ENCODE results near the gene C21orf58.
A peak's percentile ranks its signal among the peaks of the same experiment; 100 is the strongest.
"Not testable (repeated sequence)": the region's sequence is repeated elsewhere in the genome, so short reads cannot be mapped to it uniquely, and the experiment has no call there.

C21orf58 gene

DNA sequence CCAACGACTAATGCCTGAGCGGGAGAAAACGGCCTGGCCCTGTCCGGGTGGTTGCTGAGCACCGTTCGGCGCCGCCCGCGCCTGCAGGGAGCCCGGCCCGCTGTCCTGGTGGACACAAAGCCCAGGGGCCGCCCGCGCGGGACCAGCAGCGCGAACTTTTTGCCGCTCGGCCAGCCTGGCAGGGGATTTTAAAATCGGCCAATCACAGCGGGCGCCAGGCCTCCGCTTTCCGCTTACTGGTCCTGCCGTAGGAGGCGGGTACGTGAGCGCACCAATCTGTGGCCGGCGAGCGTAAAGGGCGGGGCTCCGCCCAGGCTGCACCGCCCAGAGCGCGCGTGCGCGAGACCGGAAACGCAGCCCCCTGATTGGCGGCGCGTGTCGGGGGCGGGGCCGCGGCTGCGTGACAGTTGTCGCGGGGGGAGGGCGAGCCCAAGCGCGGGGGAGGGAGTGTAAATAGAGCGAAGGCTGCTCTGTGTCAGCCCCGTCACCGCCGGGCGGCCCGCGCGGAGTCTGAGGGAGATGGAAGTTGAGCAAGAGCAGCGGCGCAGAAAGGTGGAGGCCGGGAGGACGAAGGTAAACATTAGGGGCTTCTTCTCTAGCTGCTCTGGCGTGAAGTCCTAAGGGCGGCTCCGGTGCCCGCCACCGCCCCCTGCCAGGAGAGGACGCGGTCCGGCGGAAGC lies at the start of gene C21orf58, which contains the start of gene PCNT:
Gene C21orf58 (minus strand): TSS at position 161 of the 680 bp plus-strand sequence. CDS start 1,132 bp downstream, outside the sequence.
Gene PCNT (plus strand): TSS at position 447 of the 680 bp plus-strand sequence. CDS start 73 bp downstream, at position 520.
- H3K27ac ChIP-seq, result peak within 1 kb of the TSS; percentile 99
- TF ChIP-seq, protein P1, sequence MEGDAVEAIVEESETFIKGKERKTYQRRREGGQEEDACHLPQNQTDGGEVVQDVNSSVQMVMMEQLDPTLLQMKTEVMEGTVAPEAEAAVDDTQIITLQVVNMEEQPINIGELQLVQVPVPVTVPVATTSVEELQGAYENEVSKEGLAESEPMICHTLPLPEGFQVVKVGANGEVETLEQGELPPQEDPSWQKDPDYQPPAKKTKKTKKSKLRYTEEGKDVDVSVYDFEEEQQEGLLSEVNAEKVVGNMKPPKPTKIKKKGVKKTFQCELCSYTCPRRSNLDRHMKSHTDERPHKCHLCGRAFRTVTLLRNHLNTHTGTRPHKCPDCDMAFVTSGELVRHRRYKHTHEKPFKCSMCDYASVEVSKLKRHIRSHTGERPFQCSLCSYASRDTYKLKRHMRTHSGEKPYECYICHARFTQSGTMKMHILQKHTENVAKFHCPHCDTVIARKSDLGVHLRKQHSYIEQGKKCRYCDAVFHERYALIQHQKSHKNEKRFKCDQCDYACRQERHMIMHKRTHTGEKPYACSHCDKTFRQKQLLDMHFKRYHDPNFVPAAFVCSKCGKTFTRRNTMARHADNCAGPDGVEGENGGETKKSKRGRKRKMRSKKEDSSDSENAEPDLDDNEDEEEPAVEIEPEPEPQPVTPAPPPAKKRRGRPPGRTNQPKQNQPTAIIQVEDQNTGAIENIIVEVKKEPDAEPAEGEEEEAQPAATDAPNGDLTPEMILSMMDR (conservative IDR thresholded peaks at IDR 0.05), result no peak

DNA sequence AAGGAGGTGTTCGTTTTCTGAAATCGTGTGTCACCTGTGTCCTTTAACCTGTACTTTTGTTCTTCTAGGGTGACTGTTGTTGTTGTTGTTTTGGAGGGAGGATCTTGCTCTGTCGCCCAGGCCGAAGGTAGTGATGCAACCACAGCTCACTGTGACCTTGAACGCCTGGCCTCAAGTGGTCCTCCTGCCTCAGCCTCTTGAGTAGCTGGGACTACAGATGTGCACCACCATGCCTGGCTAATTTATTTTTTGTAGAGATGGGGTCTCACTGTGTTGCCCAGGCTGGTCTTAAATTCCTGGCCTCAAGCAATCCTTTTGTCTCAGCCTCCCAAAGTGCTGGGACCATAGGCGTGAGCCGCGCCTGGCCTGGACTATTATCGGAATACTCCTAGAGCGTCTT lies 49.3 kb upstream of the C21orf58 start:
- not testable (repeated sequence) for H3K27ac ChIP-seq

DNA sequence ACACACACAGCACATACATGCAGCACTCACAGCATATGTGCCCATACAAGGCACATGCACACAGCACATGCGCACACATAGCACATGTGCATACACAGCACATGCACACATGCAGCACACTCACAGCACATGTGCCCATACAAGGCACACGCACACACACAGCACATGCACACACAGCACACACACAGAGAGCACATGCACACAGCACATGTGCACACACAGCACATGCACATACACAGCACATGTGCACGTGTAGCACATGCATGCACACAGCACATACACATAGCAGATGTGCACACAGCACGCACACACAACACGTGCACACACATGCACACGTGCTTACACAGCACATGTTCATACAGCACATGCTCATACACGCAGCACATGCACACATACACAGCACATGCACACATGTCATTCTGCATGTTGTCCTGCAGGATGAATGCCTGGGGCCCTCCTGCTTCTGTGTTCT lies 48.4 kb upstream of the C21orf58 start:
- TF ChIP-seq, protein P1 (conservative IDR thresholded peaks at IDR 0.05), result no peak
- H3K27ac ChIP-seq, result no peak overlapping the region

DNA sequence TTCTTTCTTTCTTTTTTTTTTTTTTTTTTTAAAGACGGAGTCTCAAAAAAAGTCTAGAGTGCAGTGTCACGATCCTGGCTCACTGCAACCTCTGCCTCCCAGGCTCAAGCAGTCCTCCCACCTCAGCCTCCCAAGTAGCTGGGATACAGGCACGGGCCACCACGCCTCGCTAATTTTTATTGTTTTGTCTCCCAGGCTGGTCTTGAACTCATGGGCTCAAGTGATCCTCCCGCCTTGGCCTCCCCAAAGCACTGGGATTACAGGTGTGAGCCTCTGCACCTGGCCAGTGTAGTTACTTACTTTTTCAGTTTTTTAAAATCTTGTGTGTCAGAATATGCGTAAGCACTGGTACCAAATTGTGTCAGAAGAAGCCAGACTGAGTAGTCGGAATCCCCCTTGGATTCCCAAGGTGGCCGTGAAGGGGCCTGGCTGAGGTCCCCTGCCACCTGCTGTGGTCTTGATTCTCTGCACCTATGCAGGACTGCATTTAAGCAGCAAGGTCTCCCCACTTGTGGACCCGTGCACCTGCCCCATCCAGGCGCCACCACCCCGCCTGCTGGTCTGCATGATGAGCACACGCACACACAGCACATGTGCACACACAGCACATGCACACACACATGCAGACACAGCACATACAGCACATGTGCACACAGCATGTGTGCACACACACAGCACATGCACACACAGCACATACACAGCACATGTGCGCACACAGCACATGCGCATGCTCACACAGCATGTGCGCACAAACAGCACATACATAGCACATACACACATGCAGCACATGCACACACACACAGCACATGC lies 47.7 kb upstream of the C21orf58 start:
- TF ChIP-seq, protein P1 (conservative IDR thresholded peaks at IDR 0.05), result no peak
- H3K27ac ChIP-seq, result no peak overlapping the region

DNA sequence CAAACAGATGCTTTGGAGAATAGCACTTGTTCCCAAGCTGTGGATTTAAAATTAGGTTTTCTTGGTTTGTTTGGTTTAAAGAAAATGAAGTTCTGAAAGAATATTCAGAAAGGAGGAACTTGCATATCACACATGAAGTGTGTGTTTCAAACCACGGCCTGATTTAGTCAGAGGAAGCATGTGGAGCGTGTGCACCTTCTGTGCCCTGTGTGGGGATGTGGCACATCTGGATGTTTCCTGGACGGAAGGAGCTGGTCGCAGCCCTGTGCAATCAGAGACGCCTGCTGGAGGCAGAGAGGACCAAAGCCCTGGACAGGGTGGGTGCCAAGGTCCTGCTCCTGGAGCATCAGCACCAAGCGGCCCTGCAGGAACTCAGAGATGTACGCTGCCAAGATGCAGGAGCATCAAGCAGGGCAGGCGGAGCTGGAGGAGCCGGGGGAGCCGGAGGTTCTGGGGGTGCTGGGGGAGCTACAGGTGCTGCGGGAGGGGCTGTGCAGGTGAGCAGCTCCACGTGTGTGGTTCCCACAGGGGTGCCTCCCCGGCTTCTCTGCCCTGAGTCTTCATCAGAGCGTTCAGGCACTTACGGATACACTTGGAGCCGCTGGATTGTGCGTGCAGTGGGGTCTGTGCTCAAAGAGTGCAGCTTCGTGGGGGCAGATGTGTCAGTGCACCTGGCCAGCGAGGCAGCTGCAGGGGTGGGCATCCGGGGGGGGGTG lies 46.0 kb upstream of the C21orf58 start:
- H3K27ac ChIP-seq, result 0 out of 2 replicates have a peak overlapping the region, but pooled peaks have one; percentile 5

DNA sequence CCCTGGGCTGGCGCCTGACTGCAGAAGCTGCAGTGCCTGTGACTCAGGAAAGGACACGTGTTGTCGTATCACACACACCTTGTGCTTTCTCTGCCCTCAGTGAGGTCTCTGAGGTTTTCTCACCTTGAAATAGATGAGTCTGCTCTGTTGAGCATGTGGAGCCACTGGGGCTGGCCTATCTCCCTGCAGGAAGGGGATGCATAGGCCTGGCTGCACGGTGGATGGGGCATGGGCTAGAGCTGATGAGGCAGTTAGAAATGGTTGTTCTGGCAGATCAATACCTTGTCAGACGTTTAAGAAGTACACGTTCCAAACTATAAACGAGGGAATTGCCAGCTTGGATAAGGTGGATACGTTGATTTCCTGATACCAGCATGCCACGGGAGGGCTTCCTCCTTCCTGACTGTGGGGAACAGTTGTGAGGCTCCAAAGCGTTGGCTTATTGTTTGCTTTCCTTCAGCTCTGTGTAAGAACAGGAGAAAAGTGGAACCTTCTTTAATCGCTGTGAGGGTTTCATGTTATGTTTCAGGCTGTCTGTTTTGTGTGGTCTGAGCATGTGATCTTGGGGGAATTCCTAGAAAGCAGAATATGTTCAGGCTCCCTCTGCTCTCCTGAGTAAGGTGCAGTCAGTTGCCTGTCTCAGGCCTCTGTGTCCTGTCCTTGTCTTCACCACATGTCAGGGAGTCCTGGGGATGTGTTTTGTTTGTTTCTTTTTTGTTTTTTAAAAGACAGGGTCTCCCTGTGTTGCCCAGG lies 45.0 kb upstream of the C21orf58 start:
- H3K27ac ChIP-seq, result 0 out of 2 replicates have a peak overlapping the region, but pooled peaks have one; percentile 5
- TF ChIP-seq, protein P1 (conservative IDR thresholded peaks at IDR 0.05), result no peak

More for the DNA sequence above, 46.0 kb upstream of the C21orf58 start:
- TF ChIP-seq, protein P1 (conservative IDR thresholded peaks at IDR 0.05), result no peak

DNA sequence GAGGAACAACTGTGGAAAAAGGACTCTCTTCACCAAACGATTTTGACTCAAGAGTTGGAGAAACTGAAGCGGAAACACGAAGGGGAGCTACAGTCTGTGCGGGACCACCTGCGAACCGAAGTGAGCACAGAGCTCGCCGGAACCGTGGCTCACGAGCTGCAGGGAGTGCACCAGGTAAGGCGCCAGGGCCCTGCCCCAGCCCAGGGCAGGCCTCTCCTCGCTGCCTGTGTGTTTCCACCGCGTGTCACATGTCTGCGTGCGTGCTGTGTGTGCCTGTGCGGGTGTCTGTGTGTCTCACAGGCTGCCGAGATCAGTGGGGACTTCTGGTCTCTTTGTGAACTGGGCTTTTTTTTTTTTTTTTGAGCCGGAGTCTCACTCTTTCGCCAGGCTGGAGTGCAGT lies 43.3 kb upstream of the C21orf58 start:
- H3K27ac ChIP-seq, result no peak overlapping the region
- TF ChIP-seq, protein P1 (conservative IDR thresholded peaks at IDR 0.05), result no peak
